C4-2B (cell line): ENCODE measurements around the gene NCBP3.

Experiments
- ZFX ChIP-seq: fragments of 450-650 bp; IDR thresholded peaks from 2 replicates; pipeline ENCODE4 v1.6.1; 2017
- TF ChIP-seq, protein P1 (sequence below): fragments of 450-650 bp; conservative IDR thresholded peaks from 2 replicates; pipeline ENCODE4 v1.5.1; 2017; ENCODE audit warnings: mild to moderate bottlenecking

DNA sequence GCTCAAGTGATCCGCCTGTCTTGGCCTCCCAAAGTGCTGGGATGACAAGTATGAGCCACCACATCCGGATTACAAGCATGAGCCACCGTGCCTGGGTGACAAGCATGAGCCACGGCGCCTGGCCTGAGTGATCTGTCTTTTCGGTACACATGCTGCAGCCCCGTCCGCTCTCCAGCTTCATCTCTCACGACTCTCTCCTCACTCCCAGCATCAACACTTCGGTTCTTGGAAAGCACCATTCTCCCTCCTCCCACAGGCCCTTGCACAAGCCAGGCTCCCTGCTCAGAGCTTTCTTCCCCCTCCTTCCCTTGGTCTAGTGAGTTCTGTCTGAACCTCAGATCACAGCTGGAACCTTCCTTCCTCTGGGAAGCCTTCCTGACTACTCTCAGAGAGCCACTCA lies 6.5 kb upstream of the NCBP3 start:
- TF ChIP-seq, protein P1, sequence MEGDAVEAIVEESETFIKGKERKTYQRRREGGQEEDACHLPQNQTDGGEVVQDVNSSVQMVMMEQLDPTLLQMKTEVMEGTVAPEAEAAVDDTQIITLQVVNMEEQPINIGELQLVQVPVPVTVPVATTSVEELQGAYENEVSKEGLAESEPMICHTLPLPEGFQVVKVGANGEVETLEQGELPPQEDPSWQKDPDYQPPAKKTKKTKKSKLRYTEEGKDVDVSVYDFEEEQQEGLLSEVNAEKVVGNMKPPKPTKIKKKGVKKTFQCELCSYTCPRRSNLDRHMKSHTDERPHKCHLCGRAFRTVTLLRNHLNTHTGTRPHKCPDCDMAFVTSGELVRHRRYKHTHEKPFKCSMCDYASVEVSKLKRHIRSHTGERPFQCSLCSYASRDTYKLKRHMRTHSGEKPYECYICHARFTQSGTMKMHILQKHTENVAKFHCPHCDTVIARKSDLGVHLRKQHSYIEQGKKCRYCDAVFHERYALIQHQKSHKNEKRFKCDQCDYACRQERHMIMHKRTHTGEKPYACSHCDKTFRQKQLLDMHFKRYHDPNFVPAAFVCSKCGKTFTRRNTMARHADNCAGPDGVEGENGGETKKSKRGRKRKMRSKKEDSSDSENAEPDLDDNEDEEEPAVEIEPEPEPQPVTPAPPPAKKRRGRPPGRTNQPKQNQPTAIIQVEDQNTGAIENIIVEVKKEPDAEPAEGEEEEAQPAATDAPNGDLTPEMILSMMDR = no peak
- no peak for TF ChIP-seq ZFX
